KBM-7 (cell line): ENCODE data around the gene EEF1AKMT3.
"Not testable (repeated sequence)": the region's sequence is repeated elsewhere in the genome, so short reads cannot be mapped to it uniquely, and the experiment has no call there.

ENCODE experiments used
- DNase-seq: peaks from one replicate; pipeline ENCODE4 v3.0.0-alpha.2; 2015
- in situ Hi-C: fragments of 300-500 bp; cut with MboI; formaldehyde crosslinking; loops from 2 replicates; pipeline ENCODE4 v1.14.3; 2020; ENCODE audit warnings: low sequenced_read_pairs, low pct_unique_long_range_greater_than_20kb, mixed read lengths

Gene EEF1AKMT3

GRCh38 chr12:57809425-57809824 lies 37.0 kb downstream of the EEF1AKMT3 start:
- no peak for DNase-seq
- in situ Hi-C loops, result no loop called here

- DNase-seq, result peak; percentile 59
- in situ Hi-C loops, result no loop called here
Observed at GRCh38 chr12:57810450-57810849, 38.0 kb downstream of the EEF1AKMT3 start.

- DNase-seq, result no peak
- in situ Hi-C loops, result no loop called here
Observed at GRCh38 chr12:57811028-57811755, 38.8 kb downstream of the EEF1AKMT3 start.

- in situ Hi-C loops, result no loop called here
- no peak for DNase-seq
Observed at GRCh38 chr12:57813111-57813970, 40.9 kb downstream of the EEF1AKMT3 start.

GRCh38 chr12:57813971-57814772 lies 41.8 kb downstream of the EEF1AKMT3 start:
- in situ Hi-C loops, result no loop called here
- DNase-seq, result no peak

GRCh38 chr12:57815177-57816000 lies 43.0 kb downstream of the EEF1AKMT3 start:
- in situ Hi-C loops, result no loop called here
- DNase-seq, result no peak

- no peak for DNase-seq
- in situ Hi-C loops, result no loop called here
Observed at GRCh38 chr12:57816001-57816854, 43.8 kb downstream of the EEF1AKMT3 start.

- DNase-seq, result peak; percentile 89
- in situ Hi-C loops, result no loop called here
Observed at GRCh38 chr12:57816855-57817151, 44.4 kb downstream of the EEF1AKMT3 start.

- no peak for DNase-seq
- in situ Hi-C loops, result no loop called here
Observed at GRCh38 chr12:57817261-57817989, 45.0 kb downstream of the EEF1AKMT3 start.

GRCh38 chr12:57817990-57818331 lies 45.5 kb downstream of the EEF1AKMT3 start:
- in situ Hi-C loops, result not testable (repeated sequence)

GRCh38 chr12:57820119-57820518 lies 47.7 kb downstream of the EEF1AKMT3 start:
- DNase-seq, in situ Hi-C loops: not testable (repeated sequence)

More at GRCh38 chr12:57817990-57818331, 45.5 kb downstream of the EEF1AKMT3 start:
- not testable (repeated sequence) for DNase-seq

- DNase-seq, in situ Hi-C loops: not testable (repeated sequence)
Observed at GRCh38 chr12:57821015-57821414, 48.6 kb downstream of the EEF1AKMT3 start.

GRCh38 chr12:57821474-57822214 lies 49.2 kb downstream of the EEF1AKMT3 start:
- in situ Hi-C loops, result no loop called here
- DNase-seq, result no peak

GRCh38 chr12:57822392-57823130 lies 50.1 kb downstream of the EEF1AKMT3 start:
- in situ Hi-C loops, result no loop called here

GRCh38 chr12:57823131-57823907 lies 50.9 kb downstream of the EEF1AKMT3 start:
- in situ Hi-C loops, result no loop called here
- DNase-seq, result no peak

More at GRCh38 chr12:57822392-57823130, 50.1 kb downstream of the EEF1AKMT3 start:
- DNase-seq, result no peak
